HEK293T (cell line): ENCODE data around the gene LRBA.
"Not testable (repeated sequence)": the region's sequence is repeated elsewhere in the genome, so short reads cannot be mapped to it uniquely, and the experiment has no call there.

ENCODE experiments used
- CTCF ChIA-PET: fragments of 350-600 bp; formaldehyde crosslinking; extraction: SDS; loops from one replicate; lab custom pipeline; 2021; ENCODE audit warnings: antibody characterized with exemption, inconsistent platforms; lab: Yijun Ruan, JAX
- POLR2A ChIA-PET: fragments of 350-600 bp; formaldehyde crosslinking; extraction: SDS; loops from one replicate; lab custom pipeline; 2020; ENCODE audit warnings: antibody characterized with exemption, inconsistent platforms; lab: Yijun Ruan, JAX
- DNase-seq: peaks from one replicate; pipeline ENCODE4 v3.0.0; 2012; ENCODE audit warnings: mixed read lengths; ENCODE audit errors: extremely low spot score
- ARNT ChIP-seq: fragments of 450-650 bp; IDR thresholded peaks from 2 replicates; pipeline ENCODE4 v1.6.1; 2017; ENCODE audit warnings: mild to moderate bottlenecking
- BHLHE40 ChIP-seq: fragments of 450-650 bp; IDR thresholded peaks from 2 replicates; pipeline ENCODE4 v1.6.1; 2016; ENCODE audit warnings: mild to moderate bottlenecking, moderate library complexity, borderline replicate concordance
- CTBP1 ChIP-seq: fragments of 450-650 bp; IDR thresholded peaks from 2 replicates; pipeline ENCODE4 v1.6.1; 2016; ENCODE audit warnings: borderline replicate concordance
- ELF4 ChIP-seq: fragments of 450-650 bp; IDR thresholded peaks from 2 replicates; pipeline ENCODE4 v1.6.1; 2017; ENCODE audit warnings: antibody characterized with exemption
- FOXA1 ChIP-seq: fragments of 450-650 bp; IDR thresholded peaks from 2 replicates; pipeline ENCODE4 v1.6.1; 2016; ENCODE audit warnings: mild to moderate bottlenecking
- FOXK2 ChIP-seq: fragments of 450-650 bp; IDR thresholded peaks from 2 replicates; pipeline ENCODE4 v1.6.1; 2016; ENCODE audit warnings: mild to moderate bottlenecking
- FOXM1 ChIP-seq: fragments of 450-650 bp; IDR thresholded peaks from 2 replicates; pipeline ENCODE4 v1.6.1; 2017; ENCODE audit warnings: mild to moderate bottlenecking, borderline replicate concordance
- HDGF ChIP-seq: fragments of 450-650 bp; IDR thresholded peaks from 2 replicates; pipeline ENCODE4 v1.6.1; 2017; ENCODE audit warnings: antibody characterized with exemption, borderline replicate concordance
- L3MBTL2 ChIP-seq: fragments of 450-650 bp; conservative IDR thresholded peaks from 2 replicates; pipeline ENCODE4 v1.6.1; 2016; ENCODE audit warnings: mild to moderate bottlenecking
- LEF1 ChIP-seq: fragments of 450-650 bp; IDR thresholded peaks from 2 replicates; pipeline ENCODE4 v1.6.1; 2017; ENCODE audit warnings: mild to moderate bottlenecking, borderline replicate concordance
- NFRKB ChIP-seq: fragments of 450-650 bp; IDR thresholded peaks from 2 replicates; pipeline ENCODE4 v1.6.1; 2016; ENCODE audit warnings: mild to moderate bottlenecking, moderate library complexity
- SP1 ChIP-seq: fragments of 450-650 bp; IDR thresholded peaks from 2 replicates; pipeline ENCODE4 v1.6.1; 2017
- SUZ12 ChIP-seq: fragments of 450-650 bp; IDR thresholded peaks from 2 replicates; pipeline ENCODE4 v1.6.1; 2016; ENCODE audit warnings: mild to moderate bottlenecking
- TARDBP ChIP-seq: fragments of 450-650 bp; IDR thresholded peaks from 2 replicates; pipeline ENCODE4 v1.6.1; 2016
- ZNF384 ChIP-seq: fragments of 450-650 bp; IDR thresholded peaks from 2 replicates; pipeline ENCODE4 v1.6.1; 2016
- TF ChIP-seq, protein P1 (sequence below): fragments of 450-650 bp; IDR thresholded peaks from 2 replicates; pipeline ENCODE4 v1.6.1; 2016

LRBA gene

DNA sequence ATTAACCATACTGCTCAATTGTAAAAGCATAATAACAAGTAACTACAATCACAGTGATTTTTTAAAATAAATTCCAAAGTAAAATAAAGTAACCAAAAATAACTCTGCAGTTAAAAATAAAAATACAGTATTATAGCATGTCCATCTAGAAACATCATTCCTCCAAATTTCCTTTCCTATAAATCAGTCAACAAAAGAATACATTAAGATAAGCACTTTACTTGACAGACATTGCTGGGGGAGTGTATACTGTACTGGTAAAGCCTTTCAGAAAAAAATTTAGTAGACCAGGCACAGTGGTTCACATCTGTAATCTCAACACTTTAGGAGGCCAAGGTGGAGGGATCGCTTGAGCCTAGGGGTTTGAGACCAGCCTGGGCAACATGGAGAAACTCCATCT lies 91.1 kb downstream of the LRBA start:
- CTCF ChIA-PET, result no interaction called here
- no peak for TF ChIP-seq LEF1
- TF ChIP-seq, protein P1, sequence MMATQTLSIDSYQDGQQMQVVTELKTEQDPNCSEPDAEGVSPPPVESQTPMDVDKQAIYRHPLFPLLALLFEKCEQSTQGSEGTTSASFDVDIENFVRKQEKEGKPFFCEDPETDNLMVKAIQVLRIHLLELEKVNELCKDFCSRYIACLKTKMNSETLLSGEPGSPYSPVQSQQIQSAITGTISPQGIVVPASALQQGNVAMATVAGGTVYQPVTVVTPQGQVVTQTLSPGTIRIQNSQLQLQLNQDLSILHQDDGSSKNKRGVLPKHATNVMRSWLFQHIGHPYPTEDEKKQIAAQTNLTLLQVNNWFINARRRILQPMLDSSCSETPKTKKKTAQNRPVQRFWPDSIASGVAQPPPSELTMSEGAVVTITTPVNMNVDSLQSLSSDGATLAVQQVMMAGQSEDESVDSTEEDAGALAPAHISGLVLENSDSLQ, result peak; percentile 78
- POLR2A ChIA-PET, result no interaction called here
- no peak for DNase-seq

DNA sequence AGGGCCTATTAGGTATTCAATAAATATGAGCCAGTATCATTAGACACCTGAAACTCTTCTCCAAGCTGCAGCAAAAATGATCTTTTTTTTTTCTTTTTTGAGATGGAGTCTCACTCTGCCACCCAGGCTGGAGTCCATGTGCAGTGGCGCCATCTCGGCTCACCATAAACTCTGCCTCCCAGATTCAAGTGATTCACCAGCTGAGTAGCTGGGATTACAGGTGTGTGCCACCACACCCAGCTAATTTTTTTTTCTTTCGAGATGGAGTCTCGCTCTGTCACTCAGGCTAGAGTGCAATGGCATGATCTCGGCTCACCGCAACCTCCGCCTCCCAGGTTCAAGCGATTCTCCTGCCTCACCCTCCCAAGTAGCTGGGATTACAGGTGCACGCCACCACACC lies 93.6 kb downstream of the LRBA start:
- POLR2A ChIA-PET, result not testable (repeated sequence)

DNA sequence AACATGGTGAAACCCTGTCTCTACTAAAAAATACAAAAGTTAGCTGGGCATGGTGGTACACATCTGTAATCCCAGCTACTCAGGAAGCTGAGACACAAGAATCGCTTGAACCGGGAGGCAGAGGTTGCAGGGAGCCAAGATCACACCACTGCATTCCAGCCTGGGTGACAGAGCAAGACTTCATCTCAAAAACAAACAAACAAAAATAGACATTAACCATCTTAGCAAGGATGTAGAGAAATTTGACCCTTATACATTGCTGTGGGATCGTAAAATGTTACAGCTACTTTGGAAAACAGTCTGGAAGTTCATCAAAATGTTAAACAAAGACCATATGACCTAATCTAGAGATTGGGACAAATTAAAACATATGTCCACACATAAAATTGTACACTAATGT lies 96.5 kb downstream of the LRBA start:
- CTCF ChIA-PET, DNase-seq, POLR2A ChIA-PET: not testable (repeated sequence)
- TF ChIP-seq, protein P1, result peak; percentile 52; the same call in 1 of the 2 replicates

More for the DNA sequence above, 93.6 kb downstream of the LRBA start:
- CTCF ChIA-PET, DNase-seq: not testable (repeated sequence)

DNA sequence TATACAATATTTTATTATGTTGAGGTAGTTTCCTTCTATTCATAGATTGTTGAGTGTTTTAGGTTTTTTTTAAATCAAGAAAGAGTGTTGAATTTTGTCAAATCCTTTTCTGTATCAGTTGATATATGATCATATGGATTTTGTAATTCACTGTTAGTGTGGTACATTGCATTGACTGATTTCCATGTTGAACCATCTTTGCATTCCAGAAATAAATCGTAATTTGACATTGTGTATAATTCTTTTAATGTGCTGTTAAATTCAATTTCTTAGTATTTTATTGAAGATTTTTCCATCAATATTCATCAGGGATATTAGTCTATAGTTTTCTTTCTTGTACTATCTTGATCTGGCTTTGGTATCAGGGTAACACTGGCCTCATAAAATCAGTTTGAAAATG lies 103.8 kb downstream of the LRBA start:
- TF ChIP-seq L3MBTL2, result no peak
- no peak for TF ChIP-seq LEF1
- TF ChIP-seq TARDBP, result no peak
- no peak for TF ChIP-seq FOXM1
- TF ChIP-seq ARNT, result no peak
- TF ChIP-seq SP1, result no peak
- TF ChIP-seq CTBP1, result no peak
- no peak for TF ChIP-seq SUZ12
- TF ChIP-seq NFRKB, result no peak
- TF ChIP-seq FOXK2, result no peak
- TF ChIP-seq ELF4, result no peak
- TF ChIP-seq BHLHE40, result no peak
- no peak for TF ChIP-seq ZNF384
- ChIA-PET CTCF (no interaction called here), POLR2A (no interaction called here)
- DNase-seq, result no peak

DNA sequence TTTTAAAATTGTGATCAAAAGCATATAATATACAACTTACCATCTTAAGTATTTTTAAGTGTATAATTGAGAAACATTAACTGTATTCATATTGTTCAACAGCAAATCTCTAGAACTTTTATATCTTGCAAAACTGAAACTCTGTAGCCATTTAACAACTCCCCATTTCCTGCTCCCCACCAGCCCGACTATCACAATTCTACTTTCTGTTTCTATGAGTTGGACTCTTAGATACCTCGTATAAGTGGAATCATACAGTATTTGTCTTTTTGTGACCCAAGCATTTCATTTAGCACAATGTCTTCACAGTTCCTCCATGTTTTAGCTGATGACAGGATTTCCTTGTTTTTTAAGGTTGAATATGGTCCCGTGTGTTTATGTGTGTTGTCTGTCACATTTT lies 106.0 kb downstream of the LRBA start:
- TF ChIP-seq FOXK2 (no peak), L3MBTL2 (no peak), NFRKB (no peak), ARNT (no peak), SUZ12 (no peak), LEF1 (no peak), ELF4 (no peak), FOXM1 (no peak)
- CTCF ChIA-PET, result no interaction called here
- no peak for DNase-seq
- POLR2A ChIA-PET, result no interaction called here

DNA sequence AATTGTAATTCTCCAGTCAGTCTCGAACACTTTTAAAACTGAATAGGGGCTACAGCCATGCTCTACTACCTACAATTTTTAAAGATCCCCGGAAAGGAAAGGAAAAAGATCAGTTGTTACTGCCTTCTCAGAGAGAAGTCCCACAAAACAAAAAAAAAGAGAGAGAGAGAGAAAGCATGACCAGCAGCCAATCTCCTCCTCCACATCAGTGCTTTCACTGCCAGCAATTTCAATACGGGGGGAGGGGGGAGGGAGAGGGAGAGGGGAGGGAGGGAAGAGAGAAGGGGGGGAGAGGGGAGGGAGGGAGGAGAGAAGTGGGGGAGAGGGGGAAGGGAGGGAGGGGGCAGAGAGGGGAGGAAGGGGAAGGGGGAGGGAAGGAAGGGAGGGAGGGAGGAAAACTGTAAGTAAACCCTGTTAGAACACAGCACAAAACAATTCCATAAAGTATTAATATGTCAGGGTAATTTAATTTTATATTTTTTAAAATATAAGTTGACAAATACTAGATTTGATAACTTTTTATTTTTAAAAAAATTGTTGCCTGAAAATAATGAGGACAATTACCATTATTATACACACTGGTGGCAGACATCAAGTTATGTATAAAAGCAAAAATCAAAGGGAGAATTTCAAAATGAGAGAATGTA lies 108.0 kb downstream of the LRBA start:
- TF ChIP-seq SUZ12 (no peak), NFRKB (no peak), TARDBP (no peak), LEF1 (no peak), FOXA1 (no peak), FOXK2 (no peak), FOXM1 (no peak), ARNT (no peak), L3MBTL2 (no peak), BHLHE40 (no peak), SP1 (no peak), CTBP1 (no peak), ZNF384 (no peak), HDGF (no peak), ELF4 (no peak)
- TF ChIP-seq, protein P1, result no peak
- no peak for DNase-seq
- ChIA-PET CTCF (no interaction called here), POLR2A (no interaction called here)

DNA sequence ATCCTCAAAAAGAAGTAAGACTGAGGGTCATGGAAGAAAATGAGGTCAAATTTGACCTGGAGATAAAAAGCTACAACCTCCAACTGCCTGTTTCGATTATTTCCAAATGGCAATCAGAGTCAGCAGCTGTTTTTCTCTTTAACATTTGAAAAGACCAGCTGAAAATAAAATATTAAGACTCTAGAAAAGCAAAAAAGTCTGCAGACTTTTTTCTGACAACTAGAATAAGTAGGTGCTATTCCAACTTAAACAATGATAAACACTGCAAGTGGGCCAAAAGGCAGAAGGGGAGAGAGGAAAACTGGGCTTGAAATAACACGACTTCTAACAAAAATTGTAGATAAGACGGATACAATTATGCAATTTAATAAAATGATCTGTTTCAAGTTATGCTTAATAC lies 110.4 kb downstream of the LRBA start:
- DNase-seq, result no peak
- POLR2A ChIA-PET, result no interaction called here
- no peak for TF ChIP-seq ARNT
- no peak for TF ChIP-seq LEF1
- no peak for TF ChIP-seq FOXA1
- TF ChIP-seq HDGF, result no peak
- no peak for TF ChIP-seq L3MBTL2
- TF ChIP-seq, protein P1, result no peak
- CTCF ChIA-PET, result no interaction called here
